Measurements from ENCODE around the gene RUNX2. TPM values are rescaled to one million over a fixed set of nuclear protein-coding genes. Genes with fewer than 3 reads are reported as not detected.

Gene RUNX2
- total RNA-seq, 1 donor from 2014 or later = 0.09 TPM

DNA sequence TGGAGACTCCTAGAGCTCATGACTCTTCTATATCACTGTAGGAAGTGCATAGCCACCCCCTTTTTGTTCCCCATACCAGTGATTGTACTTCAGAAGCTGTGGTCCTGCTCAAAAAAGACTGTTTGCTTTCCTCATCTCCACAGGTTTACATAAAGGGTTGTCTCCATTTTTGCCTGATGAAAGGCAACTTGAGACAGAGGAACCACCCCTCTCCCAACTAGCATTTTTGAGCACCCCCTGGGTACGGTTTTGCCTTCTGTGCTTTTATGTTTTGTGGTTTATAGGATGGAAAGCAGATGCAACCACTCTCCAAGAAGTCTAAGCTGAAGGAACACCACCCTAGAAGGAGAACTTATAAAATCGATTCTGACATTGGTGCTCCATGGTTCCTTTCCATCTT is 177.3 kb downstream of the RUNX2 start:
- Histone ChIP-seq H3K4me1 (peaks cover 7% of the 10 kb centered on the region), H3F3A (ENCODE audit: low read depth) (no peaks in the 10 kb centered on the region), H3K9me3 (ENCODE audit: low read depth) (no peaks in the 10 kb centered on the region), H3K27me3 (no peaks in the 10 kb centered on the region), H3K4me2 (peak overlapping the region; percentile 51), H2AFZ (replicated peaks) (no peak overlapping the region), H3K4me3 (no peak overlapping the region), H4K20me1 (ENCODE audit: low read depth) (no peaks in the 10 kb centered on the region), H3K79me2 (ENCODE audit: low read depth) (no peaks in the 10 kb centered on the region), H3K36me3 (no peaks in the 10 kb centered on the region), H3K27ac (no peak overlapping the region), H3K9ac (no peak overlapping the region)
- Mint-ChIP-seq H3K27ac (peak overlapping the region; percentile 84), H3K4me1 (peaks cover 18% of the 10 kb centered on the region), H3K36me3 (no peaks in the 10 kb centered on the region), H3K4me3 (no peak overlapping the region), H3K9me3 (no peaks in the 10 kb centered on the region), H3K27me3 (ENCODE audit: insufficient read depth, low read depth) (peaks cover 4% of the 10 kb centered on the region)
- DNase-seq (ENCODE audit: low spot score) = no peak
- TF ChIP-seq EZH2 (IDR thresholded peaks at IDR 0.05) (no peak), CTCF (IDR thresholded peaks at IDR 0.05) (no peak), EZH2phosphoT487 (IDR thresholded peaks at IDR 0.05) (no peak)

DNA sequence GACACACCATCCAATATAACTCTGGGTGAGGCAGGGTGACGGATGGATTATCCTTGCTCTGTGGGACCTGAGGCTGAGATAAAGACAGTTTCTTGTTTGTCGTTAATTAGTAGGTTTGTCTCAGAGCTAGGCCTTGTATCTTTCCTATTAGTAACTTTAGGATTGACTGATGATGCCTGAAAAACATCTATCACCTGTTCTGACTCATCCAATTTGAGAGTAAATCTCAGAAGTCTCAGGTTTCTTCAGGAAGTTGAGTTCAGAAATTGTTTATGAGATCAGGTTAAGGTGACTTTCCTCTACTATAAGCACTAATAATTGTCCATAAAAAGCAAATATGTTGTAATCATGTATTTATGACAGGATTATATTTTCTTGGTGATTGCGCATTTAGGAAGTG is 179.1 kb downstream of the RUNX2 start:
- H3K36me3 ChIP-seq = no peaks in the 10 kb centered on the region
- no peak for DNase-seq (ENCODE audit: low spot score)
- no peaks in the 10 kb centered on the region for H3K9me3 ChIP-seq (ENCODE audit: low read depth)
- no peaks in the 10 kb centered on the region for H4K20me1 ChIP-seq (ENCODE audit: low read depth)
- Mint-ChIP-seq H3K36me3 (no peaks in the 10 kb centered on the region), H3K4me3 (no peak overlapping the region), H3K4me1 (peaks cover 21% of the 10 kb centered on the region), H3K27ac (no peak overlapping the region), H3K9me3 (no peaks in the 10 kb centered on the region), H3K27me3 (ENCODE audit: insufficient read depth, low read depth) (no peaks in the 10 kb centered on the region)
- no peaks in the 10 kb centered on the region for H3K27me3 ChIP-seq
- no peak overlapping the region for H3K27ac ChIP-seq
- no peak overlapping the region for H2AFZ ChIP-seq (replicated peaks)
- no peaks in the 10 kb centered on the region for H3K79me2 ChIP-seq (ENCODE audit: low read depth)
- peaks cover 12% of the 10 kb centered on the region for H3K4me1 ChIP-seq
- H3F3A ChIP-seq (ENCODE audit: low read depth) = peaks cover 2% of the 10 kb centered on the region
- TF ChIP-seq EZH2 (IDR thresholded peaks at IDR 0.05) = no peak
- TF ChIP-seq CTCF (IDR thresholded peaks at IDR 0.05) = no peak
- TF ChIP-seq EZH2phosphoT487 (IDR thresholded peaks at IDR 0.05) = no peak
- H3K4me3 ChIP-seq = no peak overlapping the region
- H3K9ac ChIP-seq = no peak overlapping the region
- no peak overlapping the region for H3K4me2 ChIP-seq

GRCh38 chr6:45509426-45509825 is 181.3 kb downstream of the RUNX2 start:
- H3K9me3 Mint-ChIP-seq = no peaks in the 10 kb centered on the region
- H3K27me3 ChIP-seq = no peaks in the 10 kb centered on the region
- TF ChIP-seq CTCF (IDR thresholded peaks at IDR 0.05) = no peak
- TF ChIP-seq EZH2phosphoT487 (IDR thresholded peaks at IDR 0.05) = no peak
- no peak for TF ChIP-seq EZH2 (IDR thresholded peaks at IDR 0.05)
- H3K36me3 ChIP-seq = no peaks in the 10 kb centered on the region
- no peak for DNase-seq (ENCODE audit: low spot score)
- H3K36me3 Mint-ChIP-seq = no peaks in the 10 kb centered on the region
- no peaks in the 10 kb centered on the region for H3K27me3 Mint-ChIP-seq (ENCODE audit: insufficient read depth, low read depth)
- H3K4me2 ChIP-seq = no peak overlapping the region
- H2AFZ ChIP-seq (replicated peaks) = no peak overlapping the region
- no peaks in the 10 kb centered on the region for H4K20me1 ChIP-seq (ENCODE audit: low read depth)
- H3F3A ChIP-seq (ENCODE audit: low read depth) = peaks cover 23% of the 10 kb centered on the region
- no peak overlapping the region for H3K9ac ChIP-seq
- H3K9me3 ChIP-seq (ENCODE audit: low read depth) = no peaks in the 10 kb centered on the region
- no peak overlapping the region for H3K27ac ChIP-seq
- peaks cover 34% of the 10 kb centered on the region for H3K4me1 ChIP-seq
- H3K79me2 ChIP-seq (ENCODE audit: low read depth) = no peaks in the 10 kb centered on the region
- H3K4me3 ChIP-seq = no peak overlapping the region
- no peak overlapping the region for H3K27ac Mint-ChIP-seq
- no peak overlapping the region for H3K4me3 Mint-ChIP-seq
- peaks cover 42% of the 10 kb centered on the region for H3K4me1 Mint-ChIP-seq
